Measurements from ENCODE around the gene MYPOP. TPM values are rescaled to one million over a fixed set of nuclear protein-coding genes. Genes with fewer than 3 reads are reported as not detected.

Gene MYPOP, protein sequence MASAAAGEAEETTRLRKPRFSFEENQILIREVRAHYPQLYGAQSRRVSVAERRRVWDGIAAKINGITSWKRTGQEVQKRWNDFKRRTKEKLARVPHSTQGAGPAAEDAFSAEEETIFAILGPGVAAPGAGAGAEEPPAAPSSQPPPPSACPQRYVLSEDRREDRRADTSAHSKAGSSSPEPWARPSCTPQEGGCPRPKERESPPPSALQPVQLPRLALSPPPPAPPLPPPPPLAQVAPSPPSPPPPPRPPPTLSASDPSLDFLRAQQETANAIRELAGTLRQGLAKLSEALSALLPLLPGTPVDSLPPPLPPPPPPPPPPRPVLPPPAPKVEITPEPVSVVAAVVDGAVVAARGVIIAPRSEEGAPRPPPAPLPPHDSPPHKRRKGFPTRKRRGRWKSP
- total RNA-seq = 9.4 and 10.4 TPM in 2 replicates

DNA sequence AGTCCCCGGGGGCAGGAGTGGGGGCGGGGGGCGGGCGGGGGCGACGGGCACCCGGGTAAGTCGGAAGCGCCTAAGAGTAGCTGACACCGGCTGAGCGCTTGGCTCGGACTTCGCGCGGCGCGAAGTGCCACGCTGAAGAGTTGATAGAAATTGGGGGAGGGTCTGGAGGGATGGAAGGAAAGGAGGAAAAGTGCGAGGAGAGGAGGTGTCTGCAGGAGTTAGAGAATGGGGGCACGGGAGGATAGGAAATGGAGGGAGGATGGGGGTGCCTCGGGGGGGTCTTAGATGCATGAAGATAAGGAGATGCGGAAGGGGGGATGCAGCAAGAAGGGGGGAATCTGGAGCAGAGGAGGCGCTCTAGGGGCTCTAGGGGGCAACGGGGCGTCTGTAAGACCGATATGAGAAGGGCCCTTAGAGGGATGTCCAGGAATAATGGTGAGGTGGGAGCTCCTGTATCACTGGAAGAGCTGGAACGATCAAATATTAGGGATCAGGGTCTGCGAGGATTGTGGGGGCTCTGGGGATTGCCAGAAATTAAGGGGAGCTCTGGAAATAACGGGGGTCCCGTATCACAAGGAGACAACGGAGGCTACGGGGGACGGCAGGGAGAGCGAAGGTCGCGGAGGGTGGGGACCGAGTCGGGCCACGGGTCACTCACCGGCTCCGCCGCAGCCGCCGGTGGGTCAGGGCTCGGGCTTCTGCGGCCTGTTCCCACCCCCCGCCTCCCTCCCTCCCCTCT is at the start of gene MYPOP:
TSS of gene MYPOP (minus strand) at position 702 of the 739 bp plus-strand sequence. CDS start 840 bp downstream, outside the sequence.
- intact Hi-C loops (cut with micrococcal nuclease) = loop anchor here (1.0 to 5.0 kb wide), 7 partner anchors 16 to 185 kb away; partner anchors contain the start of genes CCDC61, FBXO46, IRF2BP1 and MEIOSIN

DNA sequence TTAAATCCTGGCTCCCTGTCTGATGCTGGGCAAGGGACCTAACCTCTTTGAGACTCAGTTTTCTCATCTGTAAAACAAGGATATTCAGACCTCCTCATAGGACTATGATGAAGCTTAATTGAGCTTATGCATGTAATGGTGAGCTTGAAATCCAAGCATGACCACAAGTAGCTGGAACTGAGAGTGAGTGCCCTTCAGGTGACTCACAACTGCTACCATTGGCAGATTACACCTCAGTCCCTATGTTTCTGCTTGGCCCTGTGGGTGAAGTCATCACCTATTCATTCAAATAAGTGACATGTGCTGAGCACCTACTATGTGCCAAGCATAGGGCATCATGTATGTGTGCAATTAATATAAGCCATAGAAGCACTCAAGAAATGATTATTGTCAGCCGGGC is 45.5 kb upstream of the MYPOP start:
- intact Hi-C loops (cut with micrococcal nuclease) = no loop called here

DNA sequence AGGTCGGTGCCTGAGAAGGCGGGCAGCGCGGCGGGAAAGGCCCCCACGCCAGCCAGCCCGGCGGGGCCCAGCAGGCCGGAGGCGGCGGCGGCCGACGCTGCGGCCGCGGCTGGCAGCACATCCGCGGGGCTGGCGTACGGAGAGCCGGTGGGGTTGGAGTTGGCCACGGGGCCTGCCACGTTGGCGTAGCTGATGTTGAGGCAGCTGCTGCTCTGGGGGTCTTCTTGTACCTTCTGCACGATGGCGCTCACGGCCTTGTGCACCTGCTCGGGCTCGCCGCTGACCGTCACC is 38.0 kb upstream of the MYPOP start:
- intact Hi-C loops (cut with micrococcal nuclease) = no loop called here

DNA sequence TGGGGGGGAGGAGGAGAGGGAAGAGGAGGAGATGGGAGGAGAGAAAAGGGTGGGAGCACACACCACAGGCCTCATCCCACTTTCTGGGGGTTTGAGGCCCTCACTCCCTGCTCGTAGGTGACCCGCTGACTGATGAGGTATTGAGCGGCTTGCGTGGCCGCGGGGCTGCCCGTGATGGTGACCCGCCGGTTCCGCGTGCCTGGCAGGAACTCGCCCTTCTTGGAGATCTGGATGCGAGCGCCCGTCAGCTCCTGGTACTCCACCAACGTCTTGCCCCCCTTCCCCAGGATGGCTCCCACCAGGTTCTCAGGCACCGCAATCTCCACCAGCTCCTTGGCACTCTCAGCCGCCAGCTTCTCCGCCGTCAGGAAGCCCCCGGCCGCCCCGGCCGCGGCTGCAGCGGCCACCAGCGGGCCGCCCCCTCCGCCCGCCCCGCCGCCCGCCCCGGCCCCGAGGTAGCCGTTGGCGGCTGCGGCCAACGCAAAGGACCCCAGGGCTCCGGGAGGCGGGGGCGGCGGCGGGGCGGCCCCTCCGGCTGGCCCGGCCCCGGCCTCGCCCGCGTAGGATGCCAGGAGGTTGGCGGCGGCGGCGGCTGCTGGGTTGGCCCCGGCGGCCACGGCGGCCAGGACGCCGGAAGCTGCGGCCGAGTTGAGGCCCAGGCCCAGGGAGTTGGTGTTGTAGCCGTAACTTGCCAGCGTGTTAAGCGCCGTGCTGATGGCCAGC is 37.5 kb upstream of the MYPOP start:
- intact Hi-C loops (cut with micrococcal nuclease) = no loop called here

DNA sequence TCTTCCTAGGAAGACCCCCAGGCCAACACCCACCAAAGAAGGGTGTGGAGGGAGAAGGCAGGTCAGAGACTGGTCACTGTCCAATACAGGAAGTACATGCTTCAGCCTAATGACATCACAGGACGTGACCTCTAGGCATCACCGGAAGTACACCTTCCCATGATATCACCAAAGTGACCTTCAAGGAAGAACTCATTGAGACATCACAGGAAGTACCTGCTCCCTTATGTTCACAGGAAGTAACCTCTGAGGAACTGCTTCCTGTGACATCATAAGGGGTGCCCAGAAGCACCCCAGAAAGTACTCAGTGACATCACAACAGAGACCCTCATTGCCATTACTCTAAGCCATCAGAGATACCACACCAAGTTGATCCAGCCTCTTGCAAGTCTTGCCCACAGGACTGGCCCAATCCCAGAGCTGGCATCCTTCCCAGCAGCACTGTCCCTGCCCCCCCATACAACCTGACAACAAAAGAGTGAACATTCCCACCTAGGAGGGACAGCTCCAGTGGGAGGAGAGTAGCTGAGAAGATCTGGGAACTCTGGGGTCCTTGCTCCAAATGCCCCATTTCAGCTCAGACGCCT is 36.4 kb upstream of the MYPOP start:
- intact Hi-C loops (cut with micrococcal nuclease) = no loop called here

DNA sequence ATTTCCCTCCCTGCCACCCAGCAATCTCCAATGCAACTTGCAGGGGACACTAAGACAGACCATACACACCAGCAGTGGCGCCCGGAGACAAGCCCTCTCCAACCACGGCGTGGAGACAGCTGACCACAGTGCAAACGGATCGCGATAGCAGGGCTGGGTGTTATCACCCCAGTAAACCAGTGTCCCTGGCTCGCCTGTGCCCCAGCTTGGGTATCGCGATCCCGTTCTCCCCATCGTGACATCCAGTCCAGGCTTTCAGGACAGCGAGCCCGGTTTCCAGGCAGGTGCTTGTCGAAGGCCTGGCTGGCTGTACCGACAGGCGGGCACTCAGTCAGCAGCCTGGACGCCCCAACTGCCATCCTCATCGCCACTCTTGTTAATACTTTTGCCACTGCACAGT is 32.9 kb upstream of the MYPOP start:
- intact Hi-C loops (cut with micrococcal nuclease) = no loop called here

DNA sequence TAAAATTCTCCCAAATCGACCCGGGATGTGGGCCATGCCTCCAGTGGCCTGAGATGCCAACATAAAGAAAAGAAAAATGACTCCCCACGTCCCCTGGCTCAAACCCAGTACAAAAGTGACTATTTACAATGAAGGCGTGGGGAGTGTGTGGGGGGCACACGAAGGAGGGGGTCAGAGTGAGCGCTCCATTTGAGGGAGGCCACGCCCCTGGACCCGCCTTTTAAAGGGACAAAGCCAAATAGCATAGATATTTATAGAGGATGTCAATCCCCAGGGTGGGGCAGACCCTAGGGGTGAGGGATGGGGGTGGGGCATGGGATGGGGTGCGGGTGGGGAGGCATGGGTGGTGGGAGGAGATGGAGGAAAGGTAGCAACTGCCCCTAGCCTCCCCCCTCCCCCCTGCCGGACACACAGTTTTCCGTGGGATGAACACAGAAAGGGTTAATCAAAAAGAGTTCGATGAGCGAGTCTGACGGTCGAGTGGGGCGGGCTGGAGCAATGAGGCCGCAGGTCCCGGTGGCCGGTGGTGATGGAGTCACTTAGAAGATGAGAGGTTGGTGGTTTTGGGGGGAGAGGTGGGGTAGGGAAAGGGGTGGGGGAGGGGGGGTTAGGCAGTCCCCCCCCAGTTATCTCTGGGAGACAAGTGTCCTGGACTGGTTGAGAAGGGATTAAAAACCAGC is 32.3 kb upstream of the MYPOP start:
- intact Hi-C loops (cut with micrococcal nuclease) = no loop called here

DNA sequence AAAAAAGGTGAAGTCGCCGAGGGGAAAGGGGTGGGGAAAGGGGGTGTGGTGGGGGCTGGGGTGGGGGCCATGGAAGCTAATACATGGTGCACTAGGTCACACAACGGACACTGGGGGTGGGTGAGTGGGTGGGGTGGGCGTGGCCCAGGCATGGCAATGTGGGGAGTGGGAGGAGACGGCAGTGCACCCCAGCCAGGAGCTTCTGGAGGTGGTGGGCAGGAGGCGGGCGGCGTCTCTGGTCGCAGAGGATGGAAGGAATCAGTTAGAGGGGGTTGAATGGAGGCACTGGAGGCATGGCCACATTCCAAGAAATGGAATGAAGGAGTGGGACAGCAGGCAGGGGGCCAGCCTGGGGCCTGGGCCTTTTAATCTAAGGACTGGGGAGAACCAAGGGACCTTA is 31.3 kb upstream of the MYPOP start:
- intact Hi-C loops (cut with micrococcal nuclease) = no loop called here

DNA sequence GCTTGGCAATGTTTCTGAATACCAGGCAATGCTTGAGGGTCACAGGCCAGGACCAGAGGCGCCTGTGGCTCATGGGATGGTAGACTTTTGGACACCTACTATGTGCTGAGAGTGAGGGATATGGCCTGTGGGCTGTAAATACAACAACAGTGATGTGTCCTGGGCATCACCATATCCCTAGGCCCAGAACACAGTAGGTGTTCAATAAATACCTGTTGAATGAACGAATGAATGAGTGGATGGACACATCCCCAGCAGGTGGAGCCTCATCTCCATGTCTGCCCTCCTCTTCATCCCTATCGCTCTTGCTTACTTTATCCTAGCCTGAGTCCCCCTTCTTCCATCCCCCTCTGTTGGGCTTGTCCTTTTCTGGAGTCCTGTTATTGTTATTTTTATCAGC is 28.6 kb upstream of the MYPOP start:
- intact Hi-C loops (cut with micrococcal nuclease) = no loop called here

DNA sequence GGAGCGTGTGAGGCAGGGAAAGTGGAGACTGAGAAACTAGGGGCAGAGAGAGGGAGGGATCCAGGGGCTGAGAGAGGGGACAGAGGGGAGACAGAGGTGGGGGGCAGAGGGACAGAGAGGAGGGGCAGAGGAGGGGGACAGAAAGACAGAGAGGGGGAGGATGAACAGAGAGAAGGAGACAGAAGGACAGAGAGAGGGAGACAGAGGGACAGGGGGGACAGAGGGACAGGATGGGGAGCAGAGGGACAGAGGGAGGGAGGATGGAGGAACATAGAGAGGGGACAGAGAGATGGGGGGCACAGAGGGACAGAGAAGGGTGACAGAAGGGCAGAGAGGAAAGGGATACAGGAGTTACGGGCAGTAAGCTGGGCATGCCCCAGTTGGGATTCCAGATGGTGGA is 26.8 kb upstream of the MYPOP start:
- intact Hi-C loops (cut with micrococcal nuclease) = loop anchor here (5.0 to 10.0 kb wide), 2 partner anchors 336 to 418 kb away; partner anchors contain the start of gene PPP5C

DNA sequence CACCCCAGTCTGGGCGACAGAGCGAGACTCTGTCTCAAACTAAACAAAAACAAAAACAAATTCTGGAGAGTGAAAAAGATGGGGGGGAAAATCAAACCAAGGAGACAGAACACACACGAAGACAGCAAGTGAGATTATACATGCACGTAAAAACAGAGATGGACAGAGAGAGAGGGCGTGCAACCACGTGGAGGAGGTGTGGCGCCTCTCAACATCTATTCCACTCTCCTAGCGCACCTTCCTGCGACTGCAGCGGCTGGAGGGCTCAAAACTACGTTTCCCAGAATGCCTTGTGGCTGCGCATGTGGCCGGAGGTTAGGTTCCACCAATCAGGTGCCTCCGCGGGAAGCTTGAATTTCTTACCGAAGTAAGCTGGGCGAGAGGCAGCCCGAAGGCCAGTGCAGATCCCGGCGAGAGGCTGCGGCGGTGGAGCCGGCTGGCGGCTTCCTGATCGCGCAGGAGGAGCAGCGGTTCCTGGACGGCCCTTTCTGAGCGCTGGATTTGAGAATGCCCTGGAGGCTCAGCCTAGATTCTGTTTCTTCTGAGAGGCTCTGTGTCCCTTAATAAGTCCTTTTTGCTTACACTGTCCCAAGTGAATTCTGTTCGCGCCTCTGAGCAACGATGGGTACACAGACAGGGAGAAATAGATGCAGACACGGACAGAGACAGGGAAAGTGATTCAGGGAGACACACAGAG is 25.3 kb upstream of the MYPOP start:
- intact Hi-C loops (cut with micrococcal nuclease) = loop anchor here (1.0 to 10.0 kb wide), 6 partner anchors 25 to 420 kb away; partner anchors contain the start of genes CCDC61, IRF2BP1, MYPOP and PPP5C

DNA sequence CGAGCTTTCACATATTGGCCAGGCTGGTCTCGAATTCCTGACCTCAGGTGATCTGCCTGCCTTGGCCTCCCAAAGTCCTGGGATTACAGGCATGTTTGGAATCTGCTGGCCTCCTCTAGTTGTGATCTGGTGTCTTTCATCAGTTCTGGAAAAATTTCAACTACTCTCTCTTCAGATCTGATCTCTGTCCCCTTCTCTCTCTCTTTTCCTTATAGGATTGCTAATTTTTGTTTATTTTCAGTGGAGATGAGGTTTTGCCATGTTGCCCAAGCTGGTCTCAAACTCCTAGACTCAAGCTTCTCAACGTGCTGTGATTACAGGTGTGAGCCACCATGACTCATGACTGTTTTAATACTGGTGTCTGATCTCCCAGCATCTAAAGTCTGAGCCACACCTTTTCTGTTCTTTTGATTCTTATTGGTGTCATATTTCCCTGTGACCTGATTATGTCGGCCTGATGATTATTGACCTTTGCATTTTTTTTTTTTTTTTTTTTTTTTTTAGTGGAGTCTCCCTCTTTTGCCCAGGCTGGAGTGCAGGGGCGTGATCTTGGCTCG is 22.6 kb upstream of the MYPOP start:
- intact Hi-C loops (cut with micrococcal nuclease) = loop anchor here (5.0 to 10.0 kb wide), 2 partner anchors 340 to 422 kb away; partner anchors contain the start of gene PPP5C

DNA sequence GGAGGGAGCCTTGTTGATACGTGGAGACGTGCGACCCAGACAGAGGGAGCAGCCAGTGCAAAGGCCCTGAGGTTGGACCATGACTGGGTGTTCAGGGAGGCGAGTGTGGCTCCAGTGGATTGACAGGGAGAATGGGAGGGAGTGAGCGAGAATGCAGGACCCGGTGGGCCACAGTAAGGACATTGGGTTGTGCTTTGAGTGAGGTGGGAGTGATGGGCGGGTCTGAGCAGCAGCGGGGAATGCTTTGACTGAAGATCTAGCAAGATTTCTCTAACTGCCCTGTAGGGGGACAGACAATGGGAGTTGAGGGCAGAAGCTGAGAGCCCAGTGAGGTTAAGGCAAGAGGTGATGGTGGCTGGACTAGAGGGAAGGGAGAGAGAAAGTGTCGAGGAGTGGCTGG is 19.9 kb upstream of the MYPOP start:
- intact Hi-C loops (cut with micrococcal nuclease) = loop anchor here (10.0 kb wide), 1 partner anchor 343 kb away; no protein-coding TSS in a partner anchor

DNA sequence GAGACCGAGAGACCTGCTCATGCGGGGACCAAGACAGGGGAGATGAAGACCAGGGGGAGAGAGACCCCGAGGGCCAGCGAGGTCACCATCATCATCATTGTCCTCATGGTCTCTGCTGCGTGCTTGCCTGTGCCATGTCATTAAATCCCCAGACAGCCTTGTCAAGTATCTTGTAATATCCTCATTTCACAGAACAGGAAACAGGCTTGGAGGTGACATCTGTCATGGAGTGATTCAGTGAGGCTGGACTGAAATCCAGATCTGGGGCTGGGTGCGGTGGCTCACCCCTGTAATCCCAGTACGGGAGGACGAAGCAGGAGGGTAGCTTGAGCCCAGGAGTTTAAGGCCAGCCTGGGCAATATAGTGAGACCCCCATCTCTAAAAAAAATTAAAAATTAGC is 18.0 kb upstream of the MYPOP start:
- intact Hi-C loops (cut with micrococcal nuclease) = loop anchor here (10.0 kb wide), 1 partner anchor 344 kb away; no protein-coding TSS in a partner anchor

DNA sequence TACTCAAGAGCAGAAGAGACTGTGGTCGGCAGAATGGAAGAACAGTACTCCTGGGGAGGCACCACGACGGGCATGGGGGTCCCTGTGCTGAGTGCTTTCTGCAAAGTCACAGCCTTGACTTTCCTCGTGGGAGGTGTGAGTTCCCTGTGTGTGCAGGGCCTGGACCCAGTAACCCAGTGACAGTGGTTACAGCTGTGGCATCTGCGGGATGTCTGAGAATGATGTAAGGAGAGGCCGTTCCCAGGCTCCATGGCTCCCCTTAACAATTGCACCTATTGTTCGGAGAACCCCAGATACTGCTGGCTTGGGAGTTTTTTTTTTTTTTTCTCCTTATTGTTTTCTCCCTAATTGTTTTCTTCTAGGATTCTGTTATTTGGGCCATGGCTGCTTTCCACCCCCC is 17.3 kb upstream of the MYPOP start:
- intact Hi-C loops (cut with micrococcal nuclease) = loop anchor here (10.0 kb wide), 1 partner anchor 345 kb away; no protein-coding TSS in a partner anchor

DNA sequence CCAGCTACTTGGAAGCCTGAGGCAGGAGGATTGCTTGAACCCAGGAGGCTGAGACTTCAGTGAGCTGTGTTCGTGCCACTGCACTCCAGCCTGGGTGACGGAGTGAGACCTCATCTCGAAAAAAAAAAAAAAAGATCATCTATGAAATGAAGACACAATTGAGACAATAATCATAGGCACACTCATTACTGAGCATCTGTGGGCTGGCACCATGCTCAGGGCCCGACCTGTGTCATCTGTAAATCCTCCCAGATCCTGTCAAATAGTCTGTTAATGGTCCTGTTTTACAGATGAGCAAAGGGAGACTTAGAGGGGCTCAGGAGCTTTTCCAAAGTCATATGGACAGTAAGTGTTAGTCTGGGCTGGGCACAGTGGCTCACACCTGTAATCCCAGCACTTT is 16.3 kb upstream of the MYPOP start:
- intact Hi-C loops (cut with micrococcal nuclease) = no loop called here

DNA sequence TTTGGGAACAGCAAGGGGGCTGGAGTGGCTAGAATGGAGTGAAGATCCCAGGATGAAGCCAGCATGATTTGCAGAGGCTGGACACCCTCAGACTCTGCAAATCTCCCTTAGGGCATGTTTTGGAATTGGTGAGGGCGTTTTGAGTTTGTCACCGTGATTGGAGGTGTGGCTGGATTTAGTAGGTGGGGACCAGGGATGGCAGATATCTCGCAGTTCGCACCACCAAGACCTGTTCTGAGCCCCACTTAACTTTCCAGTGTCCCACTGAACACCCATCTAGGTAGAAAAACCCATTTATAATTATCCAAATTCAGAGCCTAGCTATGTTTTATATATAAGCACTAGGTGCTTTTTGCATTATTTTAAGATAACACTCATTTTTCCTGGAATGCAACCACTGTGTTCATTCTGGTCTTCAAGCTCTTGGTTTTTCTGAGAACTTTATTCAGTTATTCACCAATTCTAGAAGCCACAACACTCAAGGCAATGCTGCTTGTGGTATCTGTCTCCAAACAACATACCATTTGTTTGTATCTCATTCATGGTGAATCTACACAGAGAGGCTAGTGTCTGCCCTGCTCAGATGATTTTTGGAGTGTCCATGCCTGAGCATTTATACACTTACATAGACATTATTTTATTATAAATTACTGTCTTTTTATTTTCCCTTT is 15.1 kb upstream of the MYPOP start:
- intact Hi-C loops (cut with micrococcal nuclease) = no loop called here

DNA sequence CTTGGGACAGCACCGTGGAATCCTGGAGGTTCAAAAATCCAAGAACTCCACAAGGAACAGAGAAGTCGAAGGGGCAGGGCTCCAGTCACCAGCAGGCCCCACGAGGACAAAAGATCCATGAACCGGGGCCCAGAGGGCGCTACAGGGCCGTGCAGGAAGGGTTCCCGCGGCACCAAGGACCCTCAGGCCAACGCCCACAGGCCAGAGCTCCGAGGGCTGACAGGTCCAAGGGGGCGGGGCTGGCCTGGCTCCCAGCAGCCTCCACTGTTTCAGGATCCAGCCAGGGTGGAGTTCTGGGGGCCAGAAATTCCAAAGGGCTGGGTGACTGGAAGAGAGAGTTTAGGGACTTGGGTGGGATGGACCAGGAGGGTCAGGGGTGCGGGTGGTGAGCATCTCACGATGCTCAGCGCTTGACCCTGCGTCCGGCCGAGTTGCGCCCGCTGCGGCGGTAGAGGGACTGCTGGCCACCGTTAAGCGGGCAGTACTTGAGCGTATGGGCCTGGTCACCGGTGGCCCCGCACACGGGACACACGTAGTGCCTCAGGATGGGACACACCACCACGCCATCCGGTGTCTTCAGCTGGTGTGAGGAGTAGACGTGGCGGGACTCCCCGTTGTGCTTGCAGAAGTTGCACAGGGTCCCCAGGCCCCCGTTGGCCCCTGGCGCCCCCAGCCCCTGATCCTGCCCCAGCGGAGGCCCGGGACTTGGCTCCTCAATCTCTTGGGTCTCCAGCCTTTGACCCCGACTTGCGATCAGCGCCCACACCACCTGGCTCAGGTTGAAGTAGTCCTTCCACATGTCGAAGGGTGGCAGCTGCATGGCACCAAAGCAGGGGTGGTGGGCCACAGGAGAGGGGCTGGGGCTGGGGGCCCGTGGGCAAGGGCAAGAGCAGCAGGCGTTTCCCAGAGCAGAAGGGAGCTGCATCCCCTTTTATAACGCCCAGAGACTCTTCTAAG is 11.7 kb upstream of the MYPOP start, which contains the start of gene NANOS2:
TSS of gene NANOS2 (minus strand) at position 905 of the 957 bp plus-strand sequence. CDS start at position 820, 85 bp downstream.
- intact Hi-C loops (cut with micrococcal nuclease) = no loop called here
